Bronchial epithelial cell (primary cell): ENCODE measurements around the gene PKNOX1. TPM values are rescaled to one million over a fixed set of nuclear protein-coding genes. Genes with fewer than 3 reads are reported as not detected.
"Not testable (repeated sequence)": the region's sequence is repeated elsewhere in the genome, so short reads cannot be mapped to it uniquely, and the experiment has no call there.

Source experiments
- DNase-seq: peaks from one replicate; pipeline ENCODE4 v3.0.0-alpha.2; 2010; ENCODE audit warnings: low read depth
- FAIRE-seq: peaks from 2 replicates; lab custom pipeline; 2011; peaks lifted over from hg19 to GRCh38; lab: Jason Lieb, UNC
- H3K27me3 ChIP-seq: 2 replicates; pipeline ENCODE4 v1.5.1; 2011; ENCODE audit warnings: low read length; ENCODE audit not compliant: control insufficient read depth, insufficient read depth
- H3K36me3 ChIP-seq: 2 replicates; pipeline ENCODE4 v1.5.1; 2011; ENCODE audit warnings: low read length; ENCODE audit not compliant: control insufficient read depth, insufficient read depth
- H3K4me3 ChIP-seq: 2 replicates; pipeline ENCODE4 v1.5.1; 2011; ENCODE audit warnings: mild to moderate bottlenecking, low read depth, low read length, control low read depth
- total RNA-seq: library from RNA; depleted of rRNA; stranded (reverse); fragments of >200 nt; gene quantifications from 2 replicates; pipeline ENCODE4 v1.2.1, GENCODE V29; 2014
- TF ChIP-seq, protein P1 (sequence below): IDR thresholded peaks from 2 replicates; pipeline ENCODE4 v1.5.1; 2011; ENCODE audit warnings: mild to moderate bottlenecking, moderate library complexity, low read length, control low read depth, inconsistent platforms; ENCODE audit not compliant: insufficient read depth, severe bottlenecking

The PKNOX1 gene
- total RNA-seq, 1 donor from 2014 or later = 7.9 TPM

DNA sequence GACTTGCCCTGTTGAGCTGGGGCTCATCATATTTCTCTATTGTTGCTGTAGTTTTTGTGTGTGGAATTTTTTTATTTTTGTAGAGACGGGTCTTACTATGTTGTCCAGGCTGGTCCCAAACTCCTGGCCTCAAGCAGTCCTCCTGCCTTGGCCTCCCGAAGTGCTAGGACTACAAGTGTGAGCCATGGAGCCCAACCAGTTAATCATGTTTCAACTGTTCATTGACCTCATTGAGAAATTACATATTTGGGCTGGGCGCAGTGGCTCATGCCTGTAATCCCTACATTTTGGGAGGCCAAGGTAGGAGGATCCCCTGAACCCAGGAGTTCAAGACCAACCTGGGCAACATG is 9.2 kb upstream of the PKNOX1 start:
- H3K27me3 ChIP-seq = no peaks in the 10 kb centered on the region
- H3K4me3 ChIP-seq = no peak overlapping the region
- no peaks in the 10 kb centered on the region for H3K36me3 ChIP-seq
- TF ChIP-seq, protein P1, sequence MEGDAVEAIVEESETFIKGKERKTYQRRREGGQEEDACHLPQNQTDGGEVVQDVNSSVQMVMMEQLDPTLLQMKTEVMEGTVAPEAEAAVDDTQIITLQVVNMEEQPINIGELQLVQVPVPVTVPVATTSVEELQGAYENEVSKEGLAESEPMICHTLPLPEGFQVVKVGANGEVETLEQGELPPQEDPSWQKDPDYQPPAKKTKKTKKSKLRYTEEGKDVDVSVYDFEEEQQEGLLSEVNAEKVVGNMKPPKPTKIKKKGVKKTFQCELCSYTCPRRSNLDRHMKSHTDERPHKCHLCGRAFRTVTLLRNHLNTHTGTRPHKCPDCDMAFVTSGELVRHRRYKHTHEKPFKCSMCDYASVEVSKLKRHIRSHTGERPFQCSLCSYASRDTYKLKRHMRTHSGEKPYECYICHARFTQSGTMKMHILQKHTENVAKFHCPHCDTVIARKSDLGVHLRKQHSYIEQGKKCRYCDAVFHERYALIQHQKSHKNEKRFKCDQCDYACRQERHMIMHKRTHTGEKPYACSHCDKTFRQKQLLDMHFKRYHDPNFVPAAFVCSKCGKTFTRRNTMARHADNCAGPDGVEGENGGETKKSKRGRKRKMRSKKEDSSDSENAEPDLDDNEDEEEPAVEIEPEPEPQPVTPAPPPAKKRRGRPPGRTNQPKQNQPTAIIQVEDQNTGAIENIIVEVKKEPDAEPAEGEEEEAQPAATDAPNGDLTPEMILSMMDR = no peak
- DNase-seq (no peak), FAIRE-seq (no peak)

DNA sequence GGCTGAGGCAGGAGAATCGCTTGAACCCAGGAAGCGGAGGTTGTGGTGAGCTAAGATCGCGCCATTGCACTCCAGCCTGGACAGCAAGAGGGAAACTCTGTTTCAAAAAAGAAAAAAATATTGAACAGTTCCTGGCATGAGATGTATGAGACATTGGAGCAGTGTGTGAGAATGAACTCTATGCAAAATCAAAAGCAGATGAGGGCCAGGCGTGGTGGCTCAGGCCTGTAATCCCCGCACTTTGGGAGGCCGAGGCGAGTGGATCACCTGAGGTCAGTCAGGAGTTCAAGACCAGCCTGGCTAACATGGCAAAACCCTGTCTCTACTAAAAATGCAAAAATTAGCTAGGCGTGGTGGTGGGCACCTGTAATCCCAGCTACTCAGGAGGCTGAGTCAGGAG is 6.7 kb upstream of the PKNOX1 start:
- not testable (repeated sequence) for FAIRE-seq, H3K4me3 ChIP-seq, DNase-seq, H3K36me3 ChIP-seq, H3K27me3 ChIP-seq

DNA sequence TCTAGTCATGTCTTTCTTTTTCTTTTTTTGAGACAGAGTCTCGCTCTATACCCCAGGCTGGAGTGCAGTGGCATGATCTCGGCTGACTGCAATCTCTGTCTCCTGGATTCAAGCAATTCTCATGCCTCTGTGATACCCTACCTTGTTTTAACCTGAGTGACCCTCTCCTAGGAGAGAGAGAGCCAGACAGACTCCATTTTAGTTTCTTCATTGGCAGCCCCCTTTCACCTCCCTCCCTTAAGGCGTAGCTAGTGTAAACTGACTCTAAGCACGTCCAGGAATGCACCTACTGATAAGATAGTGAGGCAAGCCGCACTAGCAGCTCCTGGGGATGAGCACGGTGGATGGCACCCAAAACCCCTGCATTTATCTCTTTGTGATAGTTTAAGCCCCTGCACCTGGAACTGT is 5.2 kb upstream of the PKNOX1 start:
- no peaks in the 10 kb centered on the region for H3K27me3 ChIP-seq
- no peak overlapping the region for H3K4me3 ChIP-seq
- no peak for FAIRE-seq
- H3K36me3 ChIP-seq = no peaks in the 10 kb centered on the region
- no peak for DNase-seq
- TF ChIP-seq, protein P1 = no peak

DNA sequence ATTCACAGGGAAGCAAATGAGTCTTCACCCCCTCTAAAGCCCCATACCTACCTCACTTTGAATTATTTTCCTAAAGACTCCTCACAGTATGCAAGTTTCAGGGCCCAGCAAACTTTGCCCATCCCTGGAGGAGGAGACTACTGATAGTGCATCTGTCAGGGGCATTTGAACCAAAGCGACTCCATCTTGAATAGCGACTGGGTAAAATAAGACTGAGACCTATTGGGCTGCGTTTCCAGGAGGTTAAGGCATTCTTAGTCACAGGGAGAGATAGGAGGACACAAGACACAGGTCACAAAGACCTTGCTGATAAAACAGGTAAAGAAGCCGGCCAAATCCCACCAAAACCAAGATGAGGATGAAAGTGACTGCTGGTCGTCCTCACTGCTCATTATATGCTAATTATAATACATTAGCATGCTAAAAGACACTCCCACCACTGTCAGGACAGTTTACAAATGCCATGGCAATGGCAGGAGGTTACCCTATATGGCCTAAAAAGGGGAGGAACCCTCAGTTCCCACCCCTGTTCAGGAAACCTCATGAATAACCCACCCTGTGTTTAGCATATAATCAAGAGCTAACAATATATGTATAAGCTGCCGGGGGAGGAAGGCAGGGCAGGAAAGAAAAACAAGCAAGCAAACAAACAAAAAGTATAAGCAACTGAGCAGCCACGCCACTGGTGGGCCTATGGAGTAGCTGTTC is 3.3 kb upstream of the PKNOX1 start:
- no peaks in the 10 kb centered on the region for H3K36me3 ChIP-seq
- FAIRE-seq (no peak), DNase-seq (no peak)
- no peak overlapping the region for H3K4me3 ChIP-seq
- TF ChIP-seq, protein P1 = no peak
- H3K27me3 ChIP-seq = no peaks in the 10 kb centered on the region

DNA sequence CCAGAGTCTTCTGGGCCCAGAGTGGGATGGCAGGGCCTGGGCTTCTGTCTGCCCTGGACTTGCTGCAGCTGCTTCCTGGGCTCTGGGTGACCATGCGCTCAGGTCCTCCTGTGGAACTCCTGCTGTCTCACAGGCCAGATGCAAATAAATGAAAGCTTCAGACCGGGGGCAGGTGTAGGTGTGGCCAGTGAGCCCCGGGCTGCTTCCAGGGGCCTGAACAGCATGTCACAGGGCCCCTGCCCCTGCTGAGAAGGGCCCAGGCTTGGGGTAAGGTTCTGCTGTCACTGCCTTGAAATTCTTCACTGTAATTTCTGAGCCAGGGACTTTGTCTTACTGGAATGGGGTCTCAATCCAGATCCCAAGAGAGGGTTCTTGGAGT is 2.5 kb upstream of the PKNOX1 start:
- H3K4me3 ChIP-seq = no peak overlapping the region

DNA sequence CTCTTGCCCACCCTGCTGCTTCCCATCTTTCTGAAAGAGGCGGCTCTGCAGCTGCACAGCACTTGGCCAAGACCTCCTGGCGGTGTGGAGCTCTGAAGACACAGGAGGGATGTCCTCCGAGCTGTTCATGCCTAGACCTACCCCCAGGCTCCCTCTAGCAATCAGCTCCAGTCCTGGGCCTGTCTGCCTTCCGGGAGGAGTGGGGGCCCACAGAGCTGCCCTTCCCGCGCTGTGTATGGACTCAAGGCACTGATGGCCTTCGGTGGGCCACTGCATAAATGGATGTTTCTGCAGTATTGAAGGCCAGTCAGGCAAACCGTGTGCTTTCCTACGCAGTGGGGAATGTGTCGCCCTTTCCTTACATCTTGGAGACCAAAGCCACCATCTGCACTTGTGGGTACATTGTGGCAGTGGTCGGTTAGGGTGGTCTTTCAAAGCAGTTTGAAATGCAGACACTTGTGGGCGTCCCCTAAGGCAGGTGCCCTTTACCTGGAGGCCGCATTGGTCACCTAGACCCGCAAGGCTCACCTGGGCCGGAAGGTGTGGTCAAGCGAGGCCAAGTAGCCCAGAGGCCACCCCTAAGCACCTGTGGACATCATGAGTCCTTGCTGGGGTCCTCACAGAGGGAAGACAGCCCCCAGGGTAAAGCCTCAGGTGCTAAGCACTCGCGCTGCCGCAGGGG is 912 bp upstream of the PKNOX1 start:
- TF ChIP-seq, protein P1 = no peak
- DNase-seq = no peak
- H3K27me3 ChIP-seq = no peaks in the 10 kb centered on the region
- no peaks in the 10 kb centered on the region for H3K36me3 ChIP-seq
- no peak for FAIRE-seq
- peak overlapping the region; percentile 54 for H3K4me3 ChIP-seq

More for the DNA sequence above, 2.5 kb upstream of the PKNOX1 start:
- DNase-seq (no peak), FAIRE-seq (no peak)
- TF ChIP-seq, protein P1 = no peak
- Histone ChIP-seq H3K27me3 (no peaks in the 10 kb centered on the region), H3K36me3 (no peaks in the 10 kb centered on the region)
